HG03571 (cell line): ENCODE data around the gene SMIM22.

Experiments used
- ATAC-seq: cut with Tn5 transposase; IDR thresholded peaks from one replicate; pipeline ENCODE4 v1.9.1; 2021; ENCODE audit not compliant: unreplicated experiment

SMIM22 gene

DNA sequence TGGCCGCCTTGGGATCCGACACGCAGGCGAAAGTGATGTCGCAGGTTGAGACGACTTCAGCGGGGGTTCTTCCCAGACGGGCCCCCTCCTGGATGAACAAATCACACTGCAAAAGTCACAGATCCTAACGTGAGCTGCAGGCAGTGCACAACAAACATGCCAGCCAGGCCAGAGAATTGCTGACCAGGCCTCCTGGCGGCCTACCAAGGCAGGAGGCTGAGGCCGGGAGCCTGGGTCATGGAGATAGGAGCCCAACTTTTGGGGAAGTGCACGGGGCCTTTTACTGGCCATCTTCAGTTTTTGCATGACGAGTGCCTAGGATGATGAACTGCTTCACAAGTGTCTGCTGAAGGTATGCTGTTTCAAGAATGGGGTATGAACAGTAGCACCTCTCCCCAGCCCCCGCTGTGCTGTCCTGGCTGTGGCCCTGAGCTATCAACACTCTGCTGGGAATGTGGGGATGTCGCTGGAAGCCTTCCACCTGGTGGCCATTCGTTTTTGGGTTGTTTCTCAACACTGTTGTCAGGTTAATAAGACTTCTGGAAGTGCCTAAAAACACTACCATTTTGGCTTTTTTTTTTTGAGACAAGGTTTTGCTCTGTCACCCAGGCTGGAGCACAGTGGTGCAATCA, 19.5 kb downstream of the SMIM22 start:
- ATAC-seq = no peak

DNA sequence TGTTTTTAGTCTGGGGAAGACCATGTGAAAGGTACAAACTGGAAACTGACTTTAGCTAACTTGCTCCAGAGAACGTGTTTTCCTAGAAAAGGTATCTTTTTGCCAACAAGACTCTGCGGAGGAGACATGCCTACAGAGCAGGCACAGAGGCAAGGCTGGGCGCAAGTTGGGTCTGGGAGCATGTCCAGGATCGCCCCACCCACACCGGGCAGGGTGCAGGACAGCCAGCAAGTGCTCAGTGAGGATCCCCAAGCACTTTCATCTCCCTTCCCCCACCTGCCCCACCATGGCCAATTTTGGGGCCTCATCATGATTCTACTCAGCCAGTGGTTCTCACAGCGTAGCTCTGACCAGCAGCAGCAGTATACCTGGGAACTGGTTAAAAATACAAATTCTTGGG, 25.5 kb downstream of the SMIM22 start:
- ATAC-seq = no peak

DNA sequence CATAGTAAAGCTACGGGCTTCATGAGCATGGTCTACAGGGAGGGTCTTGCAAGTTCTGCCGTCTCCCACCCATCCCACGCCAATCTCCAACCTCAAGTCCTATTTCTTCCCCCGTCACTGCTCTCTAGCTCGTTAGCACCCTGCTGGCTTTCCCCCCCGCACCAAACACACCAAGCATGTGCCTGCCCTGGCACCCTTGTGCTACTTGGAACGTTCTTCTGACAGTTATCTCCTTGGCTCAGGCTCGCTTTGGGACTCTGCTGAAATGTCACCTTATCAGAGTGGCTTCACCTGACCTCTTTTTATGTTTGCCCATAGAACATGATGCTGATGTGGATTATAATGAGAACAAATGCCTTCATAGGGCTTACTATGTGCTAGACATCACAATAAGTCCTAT, 30.0 kb downstream of the SMIM22 start:
- ATAC-seq = no peak

DNA sequence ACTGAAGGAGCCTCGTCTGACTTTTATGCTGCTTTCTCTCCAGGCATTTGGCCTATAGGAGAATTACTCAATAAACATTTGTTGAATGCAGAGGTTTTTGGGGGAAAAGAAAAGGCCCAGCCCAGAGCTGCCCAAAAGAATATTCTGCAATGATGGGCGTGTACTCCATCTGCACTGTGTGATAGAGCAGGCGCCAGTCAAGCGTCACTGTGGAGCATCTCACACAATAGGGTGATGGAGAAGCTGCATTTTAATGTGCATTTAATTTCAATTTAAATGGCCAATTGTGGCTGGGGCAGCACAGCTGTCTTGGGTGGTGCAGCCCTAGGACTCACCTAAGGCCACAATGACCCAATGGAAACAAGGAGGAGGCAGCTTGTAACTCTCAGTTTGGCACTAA, 31.4 kb downstream of the SMIM22 start:
- ATAC-seq = no peak

DNA sequence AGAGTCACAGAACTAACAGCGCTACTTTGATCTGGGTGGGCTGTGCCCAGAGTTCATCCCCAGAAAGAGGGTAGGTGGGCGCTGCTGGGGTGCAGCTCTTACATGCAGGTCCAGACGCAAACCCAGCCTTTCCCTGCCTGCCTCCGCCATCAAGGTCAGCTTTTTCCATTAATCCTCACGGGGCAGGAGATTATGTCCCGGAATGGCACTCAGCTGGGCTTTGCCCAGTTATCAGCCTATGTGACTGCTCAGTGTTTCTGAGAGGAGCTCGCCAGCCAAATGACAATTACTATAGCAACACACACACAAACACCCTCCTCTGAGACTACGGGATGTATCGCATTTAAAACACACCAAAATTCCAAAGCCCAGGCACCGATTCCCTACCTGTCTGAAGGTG, 31.8 kb downstream of the SMIM22 start:
- ATAC-seq = no peak

DNA sequence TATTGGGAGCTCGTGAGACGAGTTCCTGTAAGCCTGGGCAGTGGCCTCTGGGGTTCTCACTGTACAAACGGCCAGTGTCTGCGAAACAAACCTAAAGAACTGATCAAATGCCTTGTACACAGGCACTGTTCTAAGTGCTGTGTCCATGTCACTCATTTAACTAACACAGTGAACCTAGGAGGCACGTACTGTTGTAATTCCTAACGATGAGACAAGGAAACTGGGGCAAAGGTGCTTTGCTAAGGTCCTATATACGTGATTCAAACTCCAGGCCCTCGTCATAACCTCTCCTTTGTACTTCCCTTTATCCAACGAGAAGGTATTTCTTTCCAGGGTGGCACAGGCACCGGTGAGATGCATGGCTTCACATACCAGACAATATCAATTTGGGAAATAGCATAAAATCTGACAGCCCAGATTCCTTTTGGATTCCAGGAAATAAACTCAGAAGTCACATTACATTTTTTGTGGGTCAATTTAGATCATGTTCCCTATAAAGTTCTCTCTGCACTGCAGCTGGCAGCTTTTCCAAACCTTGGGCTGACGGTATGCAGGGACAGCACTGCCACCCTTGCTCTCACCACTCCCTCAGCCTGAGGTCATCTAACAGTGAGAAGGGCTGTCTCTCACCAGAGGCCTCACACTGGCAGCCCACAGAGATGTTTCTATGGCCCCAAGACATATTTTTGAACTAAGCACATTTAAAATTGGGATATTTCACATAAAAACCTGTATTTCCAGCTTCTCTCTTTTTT, 33.6 kb downstream of the SMIM22 start:
- ATAC-seq = no peak

DNA sequence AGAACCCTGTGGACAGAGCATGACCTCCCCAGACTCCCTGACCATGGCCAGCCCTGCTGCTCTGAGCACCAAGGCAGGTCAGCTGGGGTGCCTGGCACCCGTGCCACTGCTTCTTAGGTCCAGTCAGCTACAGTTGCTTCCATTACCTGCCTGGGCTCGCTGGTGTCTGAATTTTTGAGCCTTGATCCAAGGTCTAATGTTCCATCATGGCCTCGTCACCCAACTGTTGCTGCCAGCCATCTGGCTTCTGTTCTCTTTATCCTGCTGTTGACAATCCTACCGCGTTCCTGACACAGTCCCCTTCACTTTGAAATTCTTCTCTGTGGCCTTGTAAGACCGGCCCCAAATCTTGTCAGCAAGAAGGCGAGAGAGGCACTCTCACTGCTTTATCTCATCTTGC, 35.2 kb downstream of the SMIM22 start:
- no peak for ATAC-seq

DNA sequence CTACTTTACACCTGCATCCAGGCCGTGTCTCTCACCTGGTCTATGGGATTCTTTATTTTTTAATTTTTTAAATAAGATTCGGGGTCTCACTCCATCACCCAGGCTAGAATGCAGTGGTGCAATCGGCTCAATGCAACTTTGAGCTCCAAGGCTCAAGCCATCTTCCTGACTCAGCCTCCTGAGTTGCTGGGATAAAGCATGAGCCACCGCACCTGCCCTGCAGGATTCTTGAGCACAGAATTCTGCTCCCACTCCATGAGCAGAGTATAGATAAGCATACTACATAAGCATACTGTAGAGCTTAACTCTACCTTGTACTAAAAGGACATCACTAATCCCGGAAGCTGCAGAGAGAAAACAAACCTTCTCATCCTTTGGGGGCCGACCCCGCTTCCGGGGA, 36.4 kb downstream of the SMIM22 start:
- ATAC-seq = no peak

DNA sequence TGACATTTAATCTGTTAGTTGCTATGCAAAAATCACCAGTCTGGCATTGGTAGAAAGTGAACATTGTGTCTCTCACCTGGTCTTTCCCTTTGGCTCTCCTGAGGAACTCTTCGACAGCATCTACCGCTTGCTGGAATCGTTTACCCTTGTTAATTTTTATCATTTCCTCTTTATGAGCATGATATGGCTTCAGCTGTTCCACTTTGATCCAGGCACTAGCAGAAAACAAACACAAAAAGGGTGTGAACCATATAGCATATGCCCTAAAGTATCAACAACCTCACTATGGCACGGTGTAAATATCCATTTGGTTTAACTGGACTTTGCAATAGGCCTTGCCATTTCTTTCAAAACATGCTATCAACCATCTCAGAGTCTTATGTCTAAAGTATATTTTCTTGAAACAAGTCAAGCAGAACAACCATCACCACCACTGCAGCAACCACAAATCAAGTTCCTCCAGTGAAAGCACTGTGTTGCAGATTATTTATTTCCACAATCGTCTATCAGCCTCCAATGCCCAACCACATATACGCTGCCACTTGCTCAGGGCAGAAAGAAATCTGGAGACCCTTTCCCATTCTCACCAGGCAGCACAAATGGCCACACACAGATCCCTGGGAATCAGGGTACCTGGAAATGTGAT, 37.7 kb downstream of the SMIM22 start:
- ATAC-seq = no peak

DNA sequence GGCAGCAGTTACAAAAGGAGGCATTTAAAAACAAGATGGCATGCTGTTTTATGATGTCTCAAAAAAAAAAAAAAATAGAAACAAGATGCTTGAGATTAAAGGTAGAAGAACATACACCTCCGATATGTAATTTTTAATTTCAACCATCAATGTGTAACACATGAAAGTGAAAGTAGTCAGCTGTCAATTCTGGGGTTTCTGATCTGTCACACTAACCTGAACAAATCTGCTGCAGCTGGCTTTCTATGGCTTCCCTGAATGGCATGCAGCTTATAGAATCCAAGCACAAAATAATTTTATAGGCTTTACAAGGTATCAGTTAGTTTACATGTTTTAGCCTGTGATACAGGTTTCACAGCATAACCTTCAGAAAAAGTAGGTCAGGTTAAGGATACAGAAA, 38.4 kb downstream of the SMIM22 start:
- no peak for ATAC-seq

DNA sequence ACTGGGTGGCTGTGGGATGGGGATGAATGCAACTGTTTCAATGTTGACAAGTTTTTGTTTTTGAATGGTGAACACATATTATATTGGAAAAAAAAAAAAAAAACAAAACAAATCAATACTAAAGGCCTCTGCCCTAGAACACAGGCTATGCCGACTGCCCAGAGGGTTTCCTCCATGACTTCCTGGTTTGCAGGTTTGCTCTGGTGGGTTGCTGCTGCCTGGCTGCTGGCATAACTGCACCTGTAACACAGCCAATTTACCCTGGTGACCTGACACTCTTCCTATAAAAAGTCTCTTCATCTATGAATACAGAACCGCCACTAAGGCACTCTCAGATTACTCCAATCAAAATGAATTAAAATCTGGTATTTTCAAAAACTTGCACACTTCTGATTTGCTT, 41.6 kb downstream of the SMIM22 start:
- ATAC-seq = no peak

DNA sequence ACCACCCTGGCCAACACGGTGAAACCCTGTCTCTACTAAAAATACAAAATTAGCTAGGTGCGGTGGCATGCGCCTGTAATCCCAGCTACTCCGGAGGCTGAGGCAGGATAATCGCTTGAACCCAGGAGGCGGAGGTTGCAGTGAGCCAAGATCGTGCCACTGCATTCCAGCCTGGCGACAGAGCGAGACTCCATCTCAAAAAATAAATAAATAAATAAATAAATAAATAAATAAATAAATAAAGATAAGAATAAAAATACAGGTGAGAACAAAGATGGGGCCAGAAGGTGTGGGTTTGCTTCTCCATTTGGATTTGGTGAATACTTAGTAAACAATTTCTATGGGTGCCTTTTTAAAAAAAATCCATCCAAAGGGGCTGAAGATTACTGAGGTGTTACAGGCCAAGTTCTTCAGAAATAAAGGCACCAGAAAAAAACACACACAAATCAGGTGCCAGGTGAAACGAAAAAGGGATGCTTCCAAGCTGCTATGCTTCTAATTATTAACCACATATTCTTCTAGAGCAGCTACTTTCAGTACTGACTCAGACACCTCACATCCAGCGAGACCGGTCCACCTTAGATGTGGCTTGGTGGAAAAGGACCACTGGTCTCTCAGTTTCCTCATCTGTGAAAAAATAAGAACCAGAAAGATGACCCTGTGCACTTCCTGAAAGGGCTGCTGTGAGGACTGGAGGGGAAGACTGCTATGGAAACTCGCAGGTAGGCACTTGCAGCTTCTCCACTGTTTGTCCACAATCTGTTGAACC, 42.7 kb downstream of the SMIM22 start:
- ATAC-seq = no peak

DNA sequence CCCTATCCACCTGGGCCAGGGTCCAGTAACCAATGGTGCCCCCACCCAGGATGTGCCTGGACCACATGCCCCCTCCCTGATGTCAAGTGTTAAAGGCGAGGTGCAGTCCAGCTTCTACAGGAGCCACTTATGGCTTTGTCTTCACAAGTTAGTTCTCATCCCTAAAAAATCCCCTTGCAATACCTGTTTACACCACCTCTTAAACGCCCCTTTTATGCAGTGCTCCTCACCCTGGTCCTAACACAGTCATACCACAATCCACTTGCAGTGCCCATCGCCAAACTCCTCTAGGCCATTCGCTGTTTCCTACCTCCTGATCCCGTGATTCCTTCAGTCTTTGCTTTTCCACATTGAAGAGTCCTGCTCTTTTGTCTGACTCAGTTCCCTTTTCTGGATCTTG, 44.8 kb downstream of the SMIM22 start:
- ATAC-seq = no peak

DNA sequence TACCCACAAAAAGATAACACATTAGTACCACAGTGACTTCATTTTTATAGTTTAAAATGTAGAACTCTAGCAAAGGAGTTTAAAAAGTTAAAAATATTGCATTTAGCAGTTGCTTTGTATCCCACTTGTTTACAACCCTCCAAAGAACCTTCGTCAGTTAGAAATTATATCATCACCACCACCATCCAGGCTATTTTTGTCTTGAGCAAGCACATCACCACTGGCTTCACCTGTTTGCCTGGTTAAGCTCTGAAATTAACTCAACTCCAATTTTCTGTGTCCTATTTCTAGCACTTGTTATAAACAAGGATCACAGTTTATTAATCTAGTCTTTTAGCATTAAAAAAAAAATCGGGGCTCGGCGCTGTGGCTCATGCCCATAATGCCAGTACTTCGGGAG, 45.8 kb downstream of the SMIM22 start:
- no peak for ATAC-seq
